GM18858 (cell line): ENCODE data around the gene SETBP1.

Experiments used
- ATAC-seq: cut with Tn5 transposase; IDR thresholded peaks from one replicate; pipeline ENCODE4 v1.9.1; 2021; ENCODE audit not compliant: unreplicated experiment

The SETBP1 gene

DNA sequence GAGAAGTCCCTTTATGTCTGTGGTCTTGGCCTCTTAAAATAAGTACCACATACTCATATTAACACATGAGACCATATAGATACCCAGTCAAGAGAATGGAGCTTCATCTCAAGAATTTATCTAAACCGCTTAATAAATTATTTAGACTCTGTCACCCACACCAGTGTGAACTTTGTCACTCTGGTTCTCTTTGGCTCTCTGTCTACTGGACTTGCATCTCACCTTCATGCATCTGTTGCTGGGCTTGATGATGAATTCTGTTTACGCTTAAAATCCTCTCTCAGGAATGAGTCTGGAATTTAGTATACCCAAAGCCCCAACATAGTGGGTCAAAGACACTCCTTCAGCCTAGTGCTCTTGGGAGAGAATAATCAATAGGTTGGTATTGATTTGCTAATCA lies 73.9 kb downstream of the SETBP1 start:
- ATAC-seq: no peak

DNA sequence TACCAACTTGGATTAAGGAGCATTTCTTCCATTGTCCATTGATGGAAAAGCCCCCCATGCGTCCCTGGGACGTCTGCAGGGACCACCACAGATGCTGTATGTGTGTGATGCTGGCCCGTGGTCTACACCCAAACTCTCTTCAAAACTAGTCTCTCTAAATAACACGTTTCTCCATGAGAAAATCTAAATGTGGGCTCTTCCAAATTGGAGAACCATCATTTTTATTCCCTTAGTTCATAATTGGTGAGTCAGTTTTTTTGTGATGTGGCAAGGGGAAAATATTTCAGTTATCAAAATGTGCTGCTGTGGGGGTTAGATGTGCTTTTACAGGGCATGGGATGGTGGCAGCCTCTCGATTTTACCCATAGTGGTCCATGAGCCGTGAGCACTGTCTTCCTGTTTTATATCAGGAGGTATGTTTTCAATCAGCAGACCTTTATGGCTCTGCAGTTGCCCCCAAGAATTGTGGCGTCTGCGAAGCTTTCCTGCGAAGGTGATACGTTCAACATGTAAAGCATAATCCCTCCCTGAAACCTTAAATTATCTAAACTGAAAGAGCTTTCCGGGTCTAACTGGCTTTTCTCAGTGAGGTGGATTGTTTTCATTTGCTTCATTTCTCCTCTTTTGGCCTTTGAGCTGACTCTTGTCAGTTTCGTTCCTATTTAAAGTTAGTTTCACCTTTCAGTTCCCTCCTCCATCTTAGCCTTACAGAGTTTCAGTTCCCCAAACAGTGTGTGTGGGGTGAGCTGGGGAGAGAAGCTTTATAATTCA lies 78.4 kb downstream of the SETBP1 start:
- ATAC-seq: peak; percentile 96

DNA sequence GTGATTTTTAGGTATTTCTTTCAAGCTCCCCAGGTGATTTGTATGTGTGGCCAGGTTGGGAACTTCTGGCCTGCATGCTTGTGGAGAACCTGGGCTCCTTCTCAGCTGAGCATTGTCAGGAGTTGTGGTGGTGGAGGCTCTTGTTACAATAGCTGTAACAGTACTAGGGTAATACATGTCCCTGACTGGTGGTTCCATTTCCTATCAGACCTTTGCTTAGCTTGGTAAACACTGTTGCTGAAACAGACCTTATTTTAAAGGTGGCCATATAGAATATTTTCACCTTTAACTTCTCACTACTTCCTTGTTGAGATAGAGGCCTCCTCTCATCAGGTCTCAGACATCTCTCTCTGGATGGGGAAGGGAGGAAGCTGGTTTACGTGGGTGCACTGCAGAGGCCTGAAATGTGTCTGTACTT lies 79.2 kb downstream of the SETBP1 start:
- peak; percentile 35 for ATAC-seq

DNA sequence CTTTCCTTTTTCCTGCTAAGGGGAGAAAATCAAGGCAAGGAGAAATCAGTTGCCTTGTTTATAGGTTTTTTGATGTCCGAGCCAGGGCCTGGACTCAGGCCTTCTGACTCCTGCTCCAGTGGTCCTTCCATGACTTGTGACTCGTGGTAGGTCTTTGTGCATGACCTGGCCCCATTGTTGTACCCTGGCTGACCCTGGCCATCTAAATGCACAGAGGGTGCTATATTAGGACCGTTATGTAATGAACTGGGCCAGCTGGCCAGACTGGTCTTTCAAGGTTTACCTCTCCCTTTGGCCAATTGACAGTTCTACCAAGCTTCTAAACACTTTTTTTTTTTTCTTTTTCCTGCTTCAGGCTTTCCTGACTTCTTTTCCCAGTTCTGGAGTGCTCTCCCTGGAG lies 81.1 kb downstream of the SETBP1 start:
- no peak for ATAC-seq

DNA sequence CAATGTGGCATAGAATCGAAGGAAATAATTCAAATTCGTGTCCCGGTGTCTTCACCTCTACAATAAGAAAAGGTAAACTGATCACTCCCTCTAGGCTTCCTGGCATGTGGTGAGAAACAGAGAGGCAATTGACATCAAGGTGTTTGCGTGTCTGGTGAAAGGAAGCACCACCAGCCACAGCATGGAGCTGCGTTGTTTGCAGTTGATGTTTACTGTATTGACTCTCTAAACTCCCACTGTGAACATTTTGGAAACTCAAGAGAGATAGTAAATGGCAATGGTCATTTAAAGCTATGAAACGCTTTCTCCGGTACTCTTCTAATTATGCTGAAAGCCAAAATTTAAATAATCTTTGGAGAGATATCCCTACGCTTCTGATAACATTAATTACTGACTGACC lies 82.6 kb downstream of the SETBP1 start:
- no peak for ATAC-seq

DNA sequence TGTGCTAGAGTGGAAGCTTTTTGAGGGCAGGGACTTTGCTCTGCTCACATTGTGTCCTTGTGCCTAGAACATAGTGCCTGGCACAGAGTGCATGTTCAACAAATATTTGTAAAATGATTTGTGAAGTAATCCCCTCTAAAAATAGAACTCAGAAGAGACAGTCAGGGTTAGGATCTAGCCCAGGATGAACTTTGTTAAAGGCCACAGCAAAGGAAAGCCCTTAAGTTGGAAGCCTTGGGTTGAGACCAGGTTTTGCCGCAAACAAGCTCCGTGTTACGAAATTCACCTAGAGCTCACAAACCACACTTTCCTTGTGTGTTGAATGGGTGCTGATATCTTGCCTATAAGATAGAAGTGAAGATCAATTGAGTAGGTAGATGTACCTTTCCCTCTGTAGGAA lies 84.2 kb downstream of the SETBP1 start:
- no peak for ATAC-seq

DNA sequence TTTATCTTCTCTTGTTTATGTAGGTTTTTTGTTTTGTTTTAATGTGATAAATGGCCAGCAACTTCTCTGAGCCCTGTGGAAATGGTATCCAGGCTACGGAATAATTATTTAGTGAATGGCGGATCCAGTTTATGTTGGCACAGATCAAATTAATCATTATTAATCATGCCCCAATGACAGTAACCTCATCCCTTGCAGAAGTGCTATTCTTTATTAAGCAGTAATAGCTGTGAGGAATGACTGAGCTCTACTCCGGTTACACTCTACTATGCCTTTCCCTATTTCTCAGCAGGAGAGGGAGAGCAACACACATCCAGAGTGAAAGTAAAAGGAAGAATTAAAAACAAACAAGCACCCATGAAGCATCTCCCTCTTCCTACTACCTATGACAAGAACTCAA lies 84.8 kb downstream of the SETBP1 start:
- no peak for ATAC-seq

DNA sequence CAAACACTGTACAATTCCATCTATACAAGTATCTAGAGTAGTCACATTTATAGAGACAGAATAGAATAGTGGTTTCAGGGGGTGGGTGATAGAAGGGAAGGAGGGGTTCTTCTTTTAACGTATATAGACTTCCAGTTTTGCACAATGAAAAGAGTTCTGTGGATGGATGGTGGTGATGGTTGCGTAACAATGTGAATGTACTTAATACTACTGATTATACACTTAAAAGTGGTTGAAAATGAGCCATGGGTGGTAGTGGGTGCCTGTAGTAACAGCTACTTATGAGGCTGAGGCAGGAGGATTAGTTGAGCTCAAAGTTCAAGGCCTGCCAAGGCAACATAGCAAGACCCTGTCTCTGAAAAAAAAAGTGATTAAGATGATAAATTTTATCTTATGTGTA lies 85.8 kb downstream of the SETBP1 start:
- ATAC-seq: no peak

DNA sequence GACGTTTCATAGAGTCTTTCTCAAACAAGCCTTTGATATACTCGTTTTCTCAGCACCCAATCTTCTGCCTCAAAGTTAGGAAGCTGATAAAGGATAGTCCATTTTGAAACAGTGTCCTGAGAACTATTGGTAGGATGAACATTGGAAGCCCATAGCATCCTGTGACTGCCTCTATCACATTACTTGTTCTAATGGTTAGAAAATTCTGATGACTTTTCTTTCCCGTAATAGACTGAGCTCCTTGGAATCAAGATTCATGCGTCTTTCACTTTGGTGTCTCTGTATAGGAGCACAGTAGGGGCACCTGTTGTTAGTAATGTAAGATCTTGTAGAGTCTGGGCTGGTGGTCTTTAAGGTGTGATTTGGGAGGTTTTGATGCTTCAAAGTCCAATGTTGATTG lies 87.1 kb downstream of the SETBP1 start:
- ATAC-seq: no peak

DNA sequence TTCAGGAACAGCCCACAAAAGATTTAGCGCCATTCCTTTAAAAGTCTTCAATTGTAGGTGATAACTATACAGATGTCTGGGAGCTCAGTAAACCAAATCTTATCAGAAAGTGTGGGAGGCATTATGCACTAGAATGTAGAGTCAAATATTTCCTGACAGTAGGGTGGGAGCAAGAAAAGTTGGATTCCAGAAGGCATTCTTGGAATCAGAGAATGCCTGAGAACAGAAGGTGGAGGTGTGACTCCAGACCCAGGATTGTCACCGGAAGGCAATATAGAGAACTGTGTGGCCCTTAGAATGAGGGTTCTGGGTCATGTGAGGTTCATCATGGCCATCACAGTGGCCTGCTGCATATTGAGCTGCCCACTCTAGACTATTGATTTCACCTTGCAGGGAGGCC lies 90.0 kb downstream of the SETBP1 start:
- ATAC-seq: no peak

DNA sequence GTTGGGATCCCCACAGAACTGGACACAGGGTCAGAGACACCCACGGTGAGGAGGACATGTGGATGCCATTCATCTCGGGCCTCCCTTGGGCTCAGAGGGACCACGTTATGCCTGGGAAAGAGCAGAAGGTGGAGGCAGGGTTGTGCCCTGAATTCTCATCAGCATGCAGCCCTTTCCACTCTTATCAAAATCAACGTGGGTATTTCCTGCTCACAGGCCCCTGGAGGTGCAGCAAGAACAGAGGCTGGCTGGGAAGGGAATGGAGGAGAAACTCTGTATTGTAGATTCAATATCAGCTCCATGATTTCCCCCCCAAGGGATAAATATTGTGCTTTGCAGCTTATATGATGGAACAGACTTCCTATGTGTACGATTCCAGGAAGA lies 90.9 kb downstream of the SETBP1 start:
- ATAC-seq: no peak

DNA sequence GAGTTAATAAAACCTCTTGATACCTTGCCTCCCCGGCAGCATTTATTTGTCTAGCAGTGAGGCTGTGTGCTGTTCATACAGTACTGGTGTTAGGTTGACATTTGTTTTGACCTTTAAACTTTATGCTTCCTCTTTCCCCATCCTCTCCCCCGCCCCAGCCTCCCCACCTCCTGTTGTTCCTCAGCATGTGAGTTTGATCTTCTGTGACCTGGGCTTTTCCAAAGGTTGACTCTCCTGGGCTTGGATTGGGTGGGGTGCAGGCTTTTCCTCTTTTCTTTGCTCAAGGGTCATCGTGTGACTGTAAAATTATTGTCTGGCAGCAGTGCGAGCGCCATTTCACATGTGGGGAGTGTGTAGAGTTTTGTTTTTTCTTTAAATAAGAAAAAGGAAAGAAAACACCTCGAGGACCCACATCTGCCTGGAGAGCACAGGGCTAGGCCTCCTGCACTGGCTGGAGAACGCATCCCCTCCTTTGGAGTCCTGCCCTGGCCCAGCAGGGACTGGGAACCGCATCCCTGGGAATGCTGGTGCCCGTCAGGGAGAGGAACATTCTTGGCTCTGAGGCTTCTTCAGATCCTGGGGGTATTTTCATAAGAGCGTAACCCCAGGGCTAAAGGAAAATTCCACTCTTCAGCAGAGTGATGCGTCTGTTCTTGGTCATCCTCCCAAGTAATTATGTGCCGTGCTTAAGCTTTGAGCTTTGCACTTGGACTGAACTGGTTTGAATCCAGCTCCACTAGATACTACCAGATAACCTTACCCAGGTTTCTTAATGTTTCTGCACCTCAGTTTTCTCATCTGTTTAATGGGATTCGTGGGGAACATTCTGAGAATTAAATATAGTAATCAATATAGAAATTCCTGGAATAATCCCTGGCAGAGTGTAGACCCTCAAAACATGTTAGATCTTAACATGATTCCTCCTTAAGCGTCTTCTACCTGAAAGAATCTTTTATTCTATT lies 91.5 kb downstream of the SETBP1 start:
- ATAC-seq: no peak

DNA sequence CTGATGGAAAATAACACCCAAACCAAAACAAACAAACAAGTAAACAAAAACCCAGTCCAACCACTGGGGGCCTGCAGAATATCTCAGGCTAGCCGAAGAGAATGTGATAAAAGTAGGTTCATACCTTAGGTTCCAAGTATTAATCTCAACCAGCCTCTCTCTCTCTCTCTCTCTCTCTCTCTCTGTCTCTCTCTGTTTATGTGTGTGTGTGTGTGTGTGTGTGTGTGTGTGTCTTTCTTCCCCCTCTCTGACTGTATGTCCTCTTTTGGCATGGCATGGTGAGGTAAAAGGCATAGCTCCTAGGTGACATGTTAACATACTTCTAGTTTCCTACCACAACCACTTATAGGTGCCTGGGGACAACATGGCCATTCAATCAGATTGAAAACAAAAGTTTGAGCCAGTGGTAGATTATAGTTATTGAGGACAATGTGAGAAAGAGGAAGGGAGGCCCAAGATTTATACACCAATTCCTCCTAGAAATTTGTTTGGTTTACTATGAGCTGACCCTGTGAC lies 93.0 kb downstream of the SETBP1 start:
- no peak for ATAC-seq

DNA sequence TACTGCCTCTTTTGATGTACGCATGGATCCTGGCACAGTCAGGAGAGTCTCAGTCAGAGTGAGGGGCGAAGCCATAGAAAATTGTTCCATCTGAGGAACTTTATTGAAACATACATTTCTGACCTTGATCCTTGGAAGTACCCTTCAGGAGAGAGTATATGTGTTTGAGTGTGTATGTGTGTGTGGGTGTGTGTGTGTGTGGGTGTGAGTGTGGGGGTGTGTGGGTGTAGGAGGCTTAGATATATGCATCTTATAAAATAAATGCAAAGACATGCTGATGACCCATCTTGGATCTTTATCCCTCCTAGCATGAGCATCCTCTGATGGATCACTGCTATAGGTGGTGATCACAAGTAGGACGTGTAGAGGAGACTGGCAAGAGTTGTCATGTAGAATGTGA lies 93.5 kb downstream of the SETBP1 start:
- ATAC-seq: no peak

DNA sequence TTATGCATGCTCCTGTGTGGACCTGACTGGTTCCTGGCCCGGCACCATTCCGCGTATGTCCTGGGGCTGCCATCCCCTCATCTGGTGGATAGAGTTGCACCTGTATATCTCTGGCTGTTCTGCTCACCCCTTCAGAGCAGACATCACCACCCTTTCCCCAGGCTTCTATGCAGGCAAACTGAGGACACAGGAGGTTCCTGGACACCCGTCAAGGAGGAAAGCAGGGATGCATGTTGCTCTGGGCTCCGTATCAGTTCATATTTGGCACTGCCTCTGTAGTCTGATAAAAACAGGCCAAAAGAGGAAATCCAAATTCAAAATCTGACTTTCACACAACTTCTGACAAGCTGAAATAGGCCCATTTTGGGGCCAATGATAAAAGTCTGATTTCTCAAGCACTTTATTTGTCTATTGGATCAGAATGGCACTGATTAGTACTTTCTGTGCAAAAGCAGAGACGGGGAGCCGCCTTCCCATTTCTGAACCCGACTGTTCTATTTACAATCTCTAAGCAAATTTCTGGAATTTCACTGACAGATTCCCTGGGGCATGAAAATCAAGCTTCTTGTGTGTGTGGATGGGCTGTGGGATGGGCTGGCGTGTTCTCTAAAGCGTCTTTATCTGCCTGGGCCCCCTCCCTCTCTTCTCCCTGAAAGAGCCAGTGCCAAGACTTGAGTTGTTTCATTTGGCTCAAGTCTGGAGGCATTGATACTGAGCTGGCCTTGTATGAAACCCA lies 96.9 kb downstream of the SETBP1 start:
- no peak for ATAC-seq

DNA sequence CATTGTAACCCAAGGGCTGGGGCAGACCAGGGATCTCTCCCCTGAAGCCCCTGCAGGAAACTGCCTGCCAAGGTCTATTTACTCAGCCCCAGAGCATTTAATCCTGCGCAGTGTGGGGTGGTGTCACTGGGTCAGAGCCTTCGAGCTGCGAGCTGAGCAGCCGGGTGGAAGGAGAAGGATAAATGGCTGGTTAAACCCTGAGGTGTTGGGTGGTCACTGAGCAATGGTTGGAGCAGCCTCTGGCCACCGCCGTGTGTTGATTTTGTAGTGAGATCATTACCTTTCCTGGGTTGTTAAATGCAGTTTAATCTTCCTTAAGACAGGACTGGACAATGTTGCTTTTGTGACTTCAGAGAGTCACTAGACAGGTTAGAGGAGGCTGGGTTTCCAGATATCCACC lies 98.1 kb downstream of the SETBP1 start:
- no peak for ATAC-seq

DNA sequence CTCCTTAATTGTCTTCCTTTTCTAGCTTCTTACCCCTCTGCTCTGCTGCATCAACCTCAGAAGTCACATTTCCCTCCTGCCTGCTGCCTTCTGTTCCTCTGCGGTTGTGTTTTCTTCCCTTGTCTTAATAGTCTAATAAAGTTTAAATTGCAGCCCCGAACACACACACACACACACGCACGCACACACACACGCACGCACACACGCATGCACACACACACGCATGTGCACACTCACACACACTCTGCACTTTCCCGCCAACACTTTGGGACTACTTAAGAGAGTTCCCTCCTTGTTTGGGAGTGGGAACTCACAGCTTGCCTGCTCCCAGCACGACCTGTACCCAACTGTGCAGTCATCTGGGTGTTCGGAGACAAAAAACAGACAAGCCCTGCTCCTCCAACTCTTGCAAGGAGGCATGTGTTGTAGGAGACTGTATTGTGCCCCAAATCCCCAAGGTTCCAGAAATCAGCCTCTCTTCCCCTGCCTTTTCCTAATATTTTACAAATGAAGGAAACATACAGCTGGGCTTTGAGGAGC lies 99.1 kb downstream of the SETBP1 start:
- ATAC-seq: no peak

DNA sequence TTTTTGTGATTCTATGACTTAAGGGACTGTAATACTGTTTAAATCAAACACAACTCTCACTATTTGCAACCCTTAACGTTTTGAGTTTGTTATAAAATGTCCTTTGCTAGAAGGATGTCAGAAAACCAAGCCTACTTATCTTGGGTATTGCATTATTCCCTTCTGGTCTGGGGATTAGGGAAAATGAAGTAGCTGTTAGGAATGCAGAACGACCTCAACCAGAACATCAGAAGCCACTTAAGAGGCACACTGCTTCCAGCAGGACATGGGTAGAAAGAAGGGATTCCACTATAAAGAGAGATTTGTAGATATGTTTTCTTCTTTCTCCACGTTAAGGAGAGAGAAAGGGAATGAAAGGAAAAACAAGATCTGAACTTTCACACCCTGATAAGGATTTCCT lies 101.2 kb downstream of the SETBP1 start:
- ATAC-seq: no peak

DNA sequence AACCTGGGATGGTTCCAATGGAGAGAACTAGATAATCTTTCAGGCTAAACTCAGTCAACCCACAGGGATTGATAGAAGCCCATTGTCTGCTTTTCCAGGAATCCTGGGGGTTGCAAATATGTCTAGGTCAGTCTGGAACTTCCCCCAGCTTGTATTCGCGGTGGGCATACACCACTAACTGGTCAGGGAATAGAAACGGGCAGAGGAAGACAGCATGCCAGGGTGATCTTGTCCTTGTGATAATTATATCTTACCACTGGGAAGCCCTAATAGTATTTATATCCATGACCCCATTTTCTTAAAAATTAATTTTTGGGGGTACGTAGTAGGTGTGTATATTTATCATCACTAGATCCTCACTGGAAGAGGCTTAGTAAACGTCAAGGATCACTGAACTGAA lies 101.9 kb downstream of the SETBP1 start:
- no peak for ATAC-seq

DNA sequence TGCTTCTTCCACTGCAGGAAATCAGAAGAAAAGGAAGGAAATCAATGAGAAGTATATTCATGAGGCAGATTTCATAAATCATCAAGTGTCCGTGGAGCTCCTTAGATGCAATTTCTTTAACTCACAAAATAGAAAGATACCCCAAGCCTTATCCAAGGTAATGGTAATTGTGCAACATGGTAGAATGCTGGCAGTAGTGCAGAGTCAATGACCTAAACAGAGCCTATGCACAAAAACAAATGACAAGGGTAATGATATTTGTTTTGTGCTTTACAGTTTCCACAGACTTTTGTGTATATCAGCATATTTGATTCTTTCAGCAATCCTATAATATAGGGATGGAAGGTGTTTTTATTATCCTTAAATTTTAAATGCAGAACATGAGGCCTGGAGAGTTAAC lies 102.7 kb downstream of the SETBP1 start:
- ATAC-seq: no peak

DNA sequence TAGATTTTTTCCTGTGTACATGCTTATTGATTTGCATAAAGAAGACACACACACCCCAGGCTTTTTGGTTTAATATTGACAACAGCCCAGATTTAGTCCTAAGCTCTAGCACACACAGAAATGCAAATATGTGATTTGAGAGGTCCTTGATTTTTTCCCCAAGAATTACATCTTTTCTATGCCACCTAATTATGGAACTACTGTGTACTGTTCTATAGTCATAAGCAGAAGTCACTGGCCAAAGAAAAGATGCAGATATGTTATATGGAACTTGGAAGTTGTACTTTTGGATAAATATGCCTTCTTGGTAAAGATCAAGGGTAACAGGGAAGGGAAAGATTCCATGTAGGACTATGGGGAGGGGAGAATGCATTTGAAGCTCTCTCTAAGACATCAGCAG lies 105.6 kb downstream of the SETBP1 start:
- ATAC-seq: peak; percentile 34
